Activated naive CD4-positive, alpha-beta T cell treated with anti-CD3 and anti-CD28 coated beads, Interleukin-2, amount 50 U/mL, for 72 hours (primary cell): ENCODE results near the gene NRXN3. TPM values are rescaled to one million over a fixed set of nuclear protein-coding genes. Genes with fewer than 3 reads are reported as not detected.

Experiments used
- ATAC-seq, 2 donors: fragments of 150-1000 bp; cut with Tn5 transposase; 2 replicates each; pipeline ENCODE4 v1.10.0; 2021; ENCODE audit warnings: mild to moderate bottlenecking in 2 of 2, moderate library complexity in 2 of 2
- DNase-seq, 2 donors: peaks; one replicate each; pipeline ENCODE4 v3.0.0; 2021 to 2022; ENCODE audit warnings: low spot score in 2 of 2
- H3K27ac Mint-ChIP-seq, 2 donors: one replicate each; pipeline ENCODE4 v1.8.0; 2022; ENCODE audit warnings: mild to moderate bottlenecking in 2 of 2, mixed read lengths in 2 of 2
- H3K36me3 Mint-ChIP-seq, 2 donors: one replicate each; pipeline ENCODE4 v1.8.0; 2022; ENCODE audit warnings: mixed read lengths in 2 of 2
- H3K9me3 Mint-ChIP-seq, 2 donors: one replicate each; pipeline ENCODE4 v1.8.0; 2022; ENCODE audit warnings: mixed read lengths in 2 of 2
- total RNA-seq, 2 donors: library from RNA; stranded (reverse); gene quantifications; one replicate each; pipeline ENCODE4 v1.2.3, GENCODE V29; 2022

Gene NRXN3
- total RNA-seq, 2 donors from 2014 or later, result not detected

DNA sequence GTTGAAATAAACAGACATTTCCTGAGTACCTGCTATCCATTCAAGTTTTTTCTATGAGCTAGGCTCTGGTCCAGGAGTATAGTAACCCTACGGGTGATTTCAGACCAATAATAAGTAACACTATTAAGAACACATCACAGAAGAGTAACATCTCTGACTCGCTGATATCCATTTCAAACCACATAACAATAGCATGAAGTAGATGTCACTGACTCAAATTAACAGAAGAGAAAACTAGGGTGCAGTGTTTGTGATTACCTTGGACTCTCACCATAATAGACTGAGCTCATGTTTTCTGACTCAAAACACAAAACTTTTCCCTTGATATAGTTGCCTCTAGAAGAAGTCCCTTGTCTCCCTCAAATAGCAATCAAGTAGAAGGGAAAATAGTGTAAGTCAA is 1618.2 kb downstream of the NRXN3 start:
- no peak overlapping the region for H3K27ac Mint-ChIP-seq
- ATAC-seq (no peak), DNase-seq (no peak)
- peaks cover 0 to 4% of the 10 kb centered on the region in 2 donors for H3K36me3 Mint-ChIP-seq
- H3K9me3 Mint-ChIP-seq, result peaks cover 20 to 29% of the 10 kb centered on the region in 2 donors

GRCh38 chr14:79791055-79791732 is 1621.0 kb downstream of the NRXN3 start:
- H3K27ac Mint-ChIP-seq, result no peak overlapping the region
- peaks cover 20 to 21% of the 10 kb centered on the region in 2 donors for H3K9me3 Mint-ChIP-seq
- no peak for ATAC-seq
- DNase-seq, result no peak
- H3K36me3 Mint-ChIP-seq, result peaks cover 0 to 4% of the 10 kb centered on the region in 2 donors

- ATAC-seq, result no peak
- DNase-seq, result no peak
- no peaks in the 10 kb centered on the region for H3K36me3 Mint-ChIP-seq
- no peak overlapping the region for H3K27ac Mint-ChIP-seq
- peaks cover 9 to 20% of the 10 kb centered on the region in 2 donors for H3K9me3 Mint-ChIP-seq
Observed at GRCh38 chr14:79802093-79802492, 1631.9 kb downstream of the NRXN3 start.

- Mint-ChIP-seq H3K9me3 (peaks cover 13 to 16% of the 10 kb centered on the region in 2 donors), H3K27ac (no peak overlapping the region), H3K36me3 (no peaks in the 10 kb centered on the region)
- ATAC-seq (no peak), DNase-seq (no peak)
Observed at GRCh38 chr14:79805636-79806035, 1635.5 kb downstream of the NRXN3 start.

GRCh38 chr14:79809849-79810612 is 1639.9 kb downstream of the NRXN3 start:
- ATAC-seq, result no peak
- peaks cover 3 to 8% of the 10 kb centered on the region in 2 donors for H3K9me3 Mint-ChIP-seq
- no peak for DNase-seq
- no peaks in the 10 kb centered on the region for H3K36me3 Mint-ChIP-seq
- H3K27ac Mint-ChIP-seq, result no peak overlapping the region

GRCh38 chr14:79820866-79821535 is 1650.8 kb downstream of the NRXN3 start:
- DNase-seq, result no peak
- Mint-ChIP-seq H3K27ac (no peak overlapping the region), H3K36me3 (no peaks in the 10 kb centered on the region), H3K9me3 (peaks cover 5 to 8% of the 10 kb centered on the region in 2 donors)
- no peak for ATAC-seq

DNA sequence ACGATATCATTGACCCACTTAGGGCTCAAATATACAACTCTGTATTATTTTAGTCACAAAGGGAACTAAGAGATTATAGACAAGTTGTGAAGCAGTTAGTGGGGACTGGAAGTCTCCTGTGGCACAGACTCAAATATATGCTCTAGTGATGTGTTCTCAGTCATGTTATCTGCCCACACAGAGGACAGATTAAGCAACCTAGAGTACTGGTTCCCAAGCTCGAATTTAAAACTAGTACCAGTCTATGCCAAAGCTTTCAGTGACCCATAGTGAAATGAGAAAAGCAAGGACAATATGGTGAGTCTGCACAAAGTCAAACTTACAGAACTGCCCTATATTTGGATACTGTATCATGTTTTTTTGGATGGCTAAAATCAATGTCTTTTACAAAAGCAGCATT is 1651.9 kb downstream of the NRXN3 start:
- Mint-ChIP-seq H3K9me3 (peaks cover 8 to 11% of the 10 kb centered on the region in 2 donors), H3K36me3 (peaks cover 0 to 7% of the 10 kb centered on the region in 2 donors), H3K27ac (no peak overlapping the region)
- no peak for ATAC-seq
- DNase-seq, result no peak

- ATAC-seq, result no peak
- peaks cover 0 to 9% of the 10 kb centered on the region in 2 donors for H3K36me3 Mint-ChIP-seq
Observed at GRCh38 chr14:79825046-79825521, 1654.9 kb downstream of the NRXN3 start.

GRCh38 chr14:79826362-79826761 is 1656.2 kb downstream of the NRXN3 start:
- Mint-ChIP-seq H3K9me3 (peaks cover 0 to 13% of the 10 kb centered on the region in 2 donors), H3K27ac (no peak overlapping the region)
- ATAC-seq, result no peak

More at GRCh38 chr14:79825046-79825521, 1654.9 kb downstream of the NRXN3 start:
- DNase-seq, result no peak
- Mint-ChIP-seq H3K27ac (no peak overlapping the region), H3K9me3 (peaks cover 8 to 13% of the 10 kb centered on the region in 2 donors)

DNA sequence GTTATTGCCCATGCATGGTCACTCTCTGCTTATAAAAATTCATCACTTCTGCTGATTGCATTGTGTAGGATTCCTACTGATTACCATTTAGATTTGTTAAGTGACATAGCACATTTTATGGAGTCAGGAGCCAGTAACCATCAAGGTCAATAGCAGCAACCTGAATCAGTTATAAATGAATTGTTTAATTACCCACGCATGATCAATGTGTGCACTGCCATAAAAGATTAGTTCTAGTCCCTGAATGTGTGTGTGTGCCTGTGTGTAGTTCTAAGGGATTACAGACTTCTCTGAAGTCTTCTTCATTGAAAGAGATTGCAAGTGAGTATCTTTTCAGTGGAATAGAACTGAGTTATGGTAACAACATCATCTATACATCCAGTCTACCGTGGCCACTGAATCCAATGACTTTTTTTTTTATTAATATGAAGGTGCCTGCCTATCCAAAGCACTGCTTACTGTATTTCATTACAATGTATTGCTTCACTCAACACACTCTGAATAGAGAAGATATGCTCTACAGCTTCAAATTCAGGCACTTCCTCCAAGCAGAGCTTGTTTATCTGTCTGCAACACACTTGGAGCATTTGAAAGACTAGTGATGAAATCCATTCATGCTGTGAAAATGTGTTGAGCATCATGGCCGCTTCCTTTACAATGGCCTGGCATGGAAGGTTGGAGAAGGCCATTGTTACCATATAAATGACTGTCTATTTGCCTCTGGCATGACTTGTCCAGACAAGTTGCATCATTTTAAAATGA is 1659.4 kb downstream of the NRXN3 start:
- peaks cover 0 to 9% of the 10 kb centered on the region in 2 donors for H3K36me3 Mint-ChIP-seq
- no peak overlapping the region for H3K27ac Mint-ChIP-seq
- H3K9me3 Mint-ChIP-seq, result peaks cover 0 to 8% of the 10 kb centered on the region in 2 donors
- DNase-seq (no peak), ATAC-seq (no peak)

More at GRCh38 chr14:79826362-79826761, 1656.2 kb downstream of the NRXN3 start:
- H3K36me3 Mint-ChIP-seq, result peaks cover 0 to 9% of the 10 kb centered on the region in 2 donors
- no peak for DNase-seq

DNA sequence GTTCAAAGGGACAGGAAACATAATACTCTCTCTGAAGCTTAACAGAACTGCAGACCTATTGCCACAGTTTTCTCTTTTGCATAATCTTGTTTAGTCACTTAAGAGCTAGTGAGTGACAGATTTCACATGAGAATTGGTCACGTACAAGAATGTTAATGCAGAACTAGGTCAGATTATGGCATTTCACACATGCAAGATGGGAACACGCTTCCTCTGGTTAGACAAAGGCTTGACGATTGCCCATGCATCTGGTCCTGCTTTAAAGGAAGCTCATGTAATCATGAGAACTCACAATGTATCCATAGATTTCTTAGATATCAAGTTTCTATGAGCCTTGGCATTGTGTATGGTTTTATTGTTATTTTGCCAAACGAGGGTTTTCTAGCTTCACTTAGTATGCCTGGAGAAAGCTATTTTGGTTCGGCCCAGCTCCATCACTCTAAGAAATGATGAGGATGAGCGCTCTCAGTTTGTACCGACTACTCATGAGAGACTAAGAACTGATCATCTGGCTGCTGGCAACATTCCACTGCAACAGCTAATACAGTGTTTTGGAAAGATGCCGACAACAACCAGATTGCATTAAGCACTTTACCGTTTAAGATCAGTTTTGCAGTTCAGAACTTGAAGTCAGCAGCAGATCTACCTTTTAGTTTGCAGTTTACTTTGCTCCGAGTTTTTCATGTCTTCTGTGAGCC is 1661.2 kb downstream of the NRXN3 start:
- ATAC-seq, result no peak

GRCh38 chr14:79833781-79834180 is 1663.6 kb downstream of the NRXN3 start:
- no peaks in the 10 kb centered on the region for H3K9me3 Mint-ChIP-seq
- no peak for DNase-seq
- ATAC-seq, result no peak

More for the DNA sequence above, 1661.2 kb downstream of the NRXN3 start:
- peaks cover 0 to 9% of the 10 kb centered on the region in 2 donors for H3K36me3 Mint-ChIP-seq
- H3K9me3 Mint-ChIP-seq, result peaks cover 0 to 8% of the 10 kb centered on the region in 2 donors
- H3K27ac Mint-ChIP-seq, result no peak overlapping the region
- no peak for DNase-seq

GRCh38 chr14:79834868-79835267 is 1664.7 kb downstream of the NRXN3 start:
- Mint-ChIP-seq H3K27ac (no peak overlapping the region), H3K9me3 (no peaks in the 10 kb centered on the region), H3K36me3 (no peaks in the 10 kb centered on the region)
- no peak for DNase-seq
- no peak for ATAC-seq

More at GRCh38 chr14:79833781-79834180, 1663.6 kb downstream of the NRXN3 start:
- Mint-ChIP-seq H3K27ac (no peak overlapping the region), H3K36me3 (no peaks in the 10 kb centered on the region)

DNA sequence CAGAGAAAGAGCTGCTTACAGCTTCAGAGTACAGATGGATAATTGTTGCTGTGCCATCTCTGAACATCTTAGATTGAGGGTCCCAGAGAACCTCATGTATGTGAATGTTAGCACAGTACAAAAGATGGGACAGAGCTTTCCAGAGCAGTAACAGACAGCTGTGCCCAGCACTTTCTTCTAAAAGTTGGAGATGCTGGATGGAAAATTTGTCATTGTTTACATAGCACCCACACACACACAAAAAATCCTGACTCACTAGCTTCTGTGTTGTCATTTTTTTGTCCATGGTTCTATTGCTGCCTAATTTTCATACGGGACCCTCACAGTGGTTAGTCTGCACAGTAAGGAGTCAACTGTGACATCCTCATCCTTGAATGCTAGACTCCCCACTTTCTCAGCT is 1666.4 kb downstream of the NRXN3 start:
- Mint-ChIP-seq H3K27ac (no peak overlapping the region), H3K36me3 (no peaks in the 10 kb centered on the region), H3K9me3 (no peaks in the 10 kb centered on the region)
- no peak for DNase-seq
- no peak for ATAC-seq

DNA sequence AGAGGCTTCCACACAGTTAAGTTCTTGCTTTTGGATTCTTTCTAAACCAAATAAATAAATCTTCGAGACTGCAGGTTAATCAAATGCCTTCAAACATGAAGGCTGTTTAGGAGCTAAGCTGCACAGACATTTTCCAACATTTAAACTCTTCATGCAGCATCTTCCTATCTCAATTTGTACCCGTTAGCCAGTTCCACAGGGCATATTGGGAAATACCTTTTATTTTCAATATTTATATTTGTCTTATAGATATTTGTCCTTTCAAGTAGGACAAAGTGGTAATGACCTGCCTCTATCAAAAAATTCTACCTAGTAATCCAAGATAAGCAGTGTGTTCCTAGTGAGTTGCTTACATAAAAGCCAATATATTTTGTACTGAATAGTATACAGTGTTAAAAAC is 1667.5 kb downstream of the NRXN3 start:
- Mint-ChIP-seq H3K27ac (no peak overlapping the region), H3K9me3 (no peaks in the 10 kb centered on the region), H3K36me3 (no peaks in the 10 kb centered on the region)
- DNase-seq, result no peak
- ATAC-seq, result no peak

DNA sequence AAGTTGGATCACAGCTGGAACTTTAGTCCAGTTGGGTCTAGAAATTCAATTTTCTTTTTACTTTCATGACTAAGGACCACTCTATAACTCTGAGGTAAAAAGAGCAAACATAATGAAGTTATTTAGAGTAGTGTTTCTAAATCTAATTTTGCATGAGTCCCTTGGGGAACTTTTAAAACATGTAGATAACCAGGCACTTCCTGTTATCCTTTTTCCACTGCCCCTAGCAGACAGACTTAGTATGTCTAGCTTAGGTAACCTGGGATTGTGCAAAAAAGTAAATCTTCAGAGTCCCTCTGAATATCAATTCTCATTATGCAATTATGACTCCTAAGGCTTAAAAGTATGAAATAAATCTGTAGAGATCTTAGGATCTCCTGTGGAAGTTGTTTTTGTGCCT is 1669.9 kb downstream of the NRXN3 start:
- ATAC-seq (no peak), DNase-seq (no peak)
- H3K36me3 Mint-ChIP-seq, result no peaks in the 10 kb centered on the region
- H3K27ac Mint-ChIP-seq, result no peak overlapping the region
- H3K9me3 Mint-ChIP-seq, result no peaks in the 10 kb centered on the region
